Memory B cell (primary cell): ENCODE measurements around the gene CHMP3.
"Not testable (repeated sequence)": the region's sequence is repeated elsewhere in the genome, so short reads cannot be mapped to it uniquely, and the experiment has no call there.

Experiments
- ATAC-seq: fragments of 150-1000 bp; cut with Tn5 transposase; 2 replicates; pipeline ENCODE4 v1.10.0; 2021; ENCODE audit warnings: low read depth, mild to moderate bottlenecking, moderate library complexity
- DNase-seq, 2 donors: peaks; one replicate each; pipeline ENCODE4 v3.0.0; 2022; ENCODE audit warnings: low spot score in 2 of 2
- H3K27ac Mint-ChIP-seq: one replicate; pipeline ENCODE4 v1.8.0; 2022; ENCODE audit warnings: mild to moderate bottlenecking, moderate library complexity, mixed read lengths
- H3K27me3 Mint-ChIP-seq: one replicate; pipeline ENCODE4 v1.8.0; 2022; ENCODE audit warnings: mixed read lengths
- H3K36me3 Mint-ChIP-seq: one replicate; pipeline ENCODE4 v1.8.0; 2022; ENCODE audit warnings: mild to moderate bottlenecking, mixed read lengths
- H3K4me1 Mint-ChIP-seq: one replicate; pipeline ENCODE4 v1.8.0; 2022; ENCODE audit warnings: mixed read lengths
- H3K4me3 Mint-ChIP-seq: one replicate; pipeline ENCODE4 v1.8.0; 2022; ENCODE audit warnings: mild to moderate bottlenecking, moderate library complexity, mixed read lengths
- H3K9me3 Mint-ChIP-seq: one replicate; pipeline ENCODE4 v1.8.0; 2022; ENCODE audit warnings: mixed read lengths

Gene CHMP3

DNA sequence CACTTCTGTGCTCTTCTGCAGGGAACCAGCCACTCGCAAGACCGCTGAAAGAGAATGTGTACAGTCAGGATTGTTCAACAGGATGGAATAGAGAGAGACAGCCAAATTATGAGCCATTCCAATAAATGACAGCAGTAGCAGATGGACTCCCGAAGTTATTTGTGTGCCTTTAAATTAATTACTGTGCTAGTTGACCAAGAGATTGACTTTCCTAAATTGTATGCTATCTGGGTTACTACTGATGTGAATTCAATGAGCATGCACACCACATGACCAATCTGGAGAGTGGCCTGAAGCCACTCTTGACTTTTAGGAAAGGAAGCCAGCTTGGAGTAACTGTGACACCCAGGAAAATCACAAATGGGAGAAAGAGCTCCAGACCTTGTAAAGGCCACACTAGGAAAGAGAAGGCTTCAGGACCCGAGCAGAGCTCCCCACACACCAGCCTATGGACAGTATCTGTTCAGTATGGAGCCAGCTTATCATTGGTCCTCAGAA lies 52.8 kb downstream of the CHMP3 start:
- DNase-seq (no peak), ATAC-seq (no peak)
- Mint-ChIP-seq H3K4me3 (no peak overlapping the region), H3K9me3 (no peaks in the 10 kb centered on the region), H3K4me1 (peaks cover 2% of the 10 kb centered on the region), H3K36me3 (peaks cover 32% of the 10 kb centered on the region), H3K27me3 (no peaks in the 10 kb centered on the region), H3K27ac (peak overlapping the region; percentile 67)

DNA sequence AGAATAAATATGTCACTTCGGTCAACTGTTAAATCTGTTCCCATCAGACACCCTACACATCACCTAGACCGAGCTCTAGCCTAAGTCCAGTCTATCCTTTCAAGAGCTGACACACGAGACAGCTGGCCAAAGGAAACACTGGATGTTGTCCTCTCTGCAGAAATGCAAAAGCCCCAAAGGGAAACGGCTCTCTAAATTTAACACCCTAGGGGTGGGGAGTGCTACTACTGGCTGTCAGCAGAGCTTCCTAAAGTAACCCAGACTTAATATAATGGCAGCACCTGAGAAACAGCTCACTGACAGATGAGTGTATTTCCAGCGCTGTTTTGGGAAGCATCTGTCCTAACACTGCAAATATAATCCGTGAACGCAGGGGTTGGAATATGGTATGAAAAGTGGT lies 55.6 kb downstream of the CHMP3 start:
- no peaks in the 10 kb centered on the region for H3K27me3 Mint-ChIP-seq
- H3K4me3 Mint-ChIP-seq: no peak overlapping the region
- peaks cover 2% of the 10 kb centered on the region for H3K4me1 Mint-ChIP-seq
- H3K27ac Mint-ChIP-seq: no peak overlapping the region
- DNase-seq: no peak
- H3K9me3 Mint-ChIP-seq: peaks cover 4% of the 10 kb centered on the region
- no peak for ATAC-seq
- peaks cover 52% of the 10 kb centered on the region for H3K36me3 Mint-ChIP-seq

DNA sequence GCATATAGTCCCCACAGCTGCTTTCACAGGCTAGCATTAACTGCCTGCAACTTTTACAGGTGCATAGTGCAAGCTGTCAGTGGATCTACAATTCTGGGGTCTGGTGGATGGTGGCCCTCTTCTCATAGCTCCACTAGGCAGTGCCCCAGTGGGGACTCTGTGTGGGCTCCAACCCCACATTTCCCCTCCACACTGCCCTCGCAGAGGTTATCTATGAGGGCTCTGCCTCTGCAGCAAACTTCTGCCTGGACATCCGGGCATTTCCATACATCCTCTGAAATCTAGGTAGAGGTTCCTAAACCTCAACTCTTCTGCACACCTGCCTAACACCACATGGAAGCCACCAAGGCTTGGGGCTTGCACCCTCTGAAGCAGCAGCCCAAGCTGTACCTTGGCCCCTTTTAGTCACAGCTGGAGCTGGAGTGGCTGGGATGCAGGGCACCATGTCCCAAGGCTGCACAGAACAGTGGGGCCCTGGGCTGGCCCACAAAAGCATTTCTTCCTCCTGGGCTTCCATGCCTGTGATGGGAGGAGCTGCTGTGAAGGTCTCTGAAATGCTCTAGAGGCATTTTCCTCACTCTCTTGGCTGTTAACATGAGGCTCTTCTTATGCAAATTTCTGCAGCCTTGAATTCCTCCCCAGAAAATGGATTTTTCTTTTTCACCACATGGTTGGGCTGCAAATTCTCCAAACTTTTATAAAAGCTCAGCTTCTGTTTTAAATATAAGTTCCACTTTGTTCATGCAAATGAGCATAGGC lies 62.7 kb downstream of the CHMP3 start:
- H3K4me3 Mint-ChIP-seq: no peak overlapping the region
- peaks cover 17% of the 10 kb centered on the region for H3K9me3 Mint-ChIP-seq
- DNase-seq (no peak), ATAC-seq (no peak)
- peaks cover 2% of the 10 kb centered on the region for H3K4me1 Mint-ChIP-seq
- peaks cover 86% of the 10 kb centered on the region for H3K36me3 Mint-ChIP-seq
- no peaks in the 10 kb centered on the region for H3K27me3 Mint-ChIP-seq
- peak overlapping the region; percentile 41 for H3K27ac Mint-ChIP-seq

DNA sequence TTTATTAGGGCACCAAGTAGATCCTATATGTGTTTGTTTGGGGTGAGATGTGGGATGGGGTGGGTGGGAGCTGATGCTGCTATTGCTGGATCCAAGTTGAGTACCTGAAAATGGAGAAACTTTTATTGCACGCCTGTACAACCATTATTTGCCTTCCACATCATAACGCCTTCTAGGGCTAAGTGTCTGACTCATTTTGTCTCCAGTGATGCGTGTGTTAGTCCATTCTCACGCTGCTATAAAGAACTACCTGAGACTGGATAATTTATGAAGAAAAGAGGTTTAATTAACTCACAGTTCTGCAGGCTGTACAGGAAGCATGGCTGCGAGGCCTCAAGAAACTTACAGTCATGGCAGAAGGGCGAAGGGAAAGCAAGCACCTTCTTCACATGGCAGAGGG lies 63.9 kb downstream of the CHMP3 start:
- Mint-ChIP-seq H3K4me3 (no peak overlapping the region), H3K36me3 (peaks cover 89% of the 10 kb centered on the region), H3K27me3 (no peaks in the 10 kb centered on the region), H3K27ac (no peak overlapping the region), H3K9me3 (peaks cover 22% of the 10 kb centered on the region), H3K4me1 (peaks cover 2% of the 10 kb centered on the region)
- ATAC-seq (no peak), DNase-seq (no peak)

DNA sequence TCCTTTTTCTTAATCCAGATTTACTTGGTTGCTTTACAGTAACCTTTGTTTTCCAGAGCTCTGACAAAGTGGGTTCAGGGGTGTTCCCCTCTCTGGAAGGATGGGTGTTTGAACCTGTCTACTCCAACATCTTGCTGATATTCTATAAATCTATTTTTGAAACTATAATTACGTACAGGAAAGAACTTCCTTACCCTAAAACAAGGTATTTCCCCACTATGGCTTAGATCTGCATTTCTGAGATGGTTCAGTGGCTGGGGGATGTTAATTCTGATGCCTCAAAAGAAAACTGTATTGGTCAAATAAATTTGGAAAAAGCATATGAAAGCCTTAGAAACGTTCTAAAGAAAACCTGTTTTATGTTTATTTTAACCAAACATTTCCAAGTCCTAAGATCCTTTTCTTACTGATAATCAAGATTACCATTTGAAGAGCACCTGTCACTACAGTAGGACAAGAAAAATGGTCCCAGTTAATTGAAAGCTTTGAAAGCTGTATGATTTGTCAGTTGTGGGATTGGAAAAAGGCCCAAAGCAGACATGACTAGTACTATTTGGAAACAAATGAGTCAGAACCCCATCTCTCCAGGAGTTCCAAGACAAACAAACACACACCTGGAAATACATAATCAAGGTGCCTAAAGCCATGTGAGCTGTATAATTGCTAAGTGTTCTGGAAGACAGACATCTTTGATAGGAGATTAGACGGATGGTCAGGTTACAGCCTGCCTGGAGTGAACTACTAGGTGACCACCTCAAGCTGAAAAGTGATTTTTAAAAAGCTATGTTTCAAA lies 64.6 kb downstream of the CHMP3 start:
- ATAC-seq: peak; percentile 26
- no peak overlapping the region for H3K27ac Mint-ChIP-seq
- peaks cover 2% of the 10 kb centered on the region for H3K4me1 Mint-ChIP-seq
- peaks cover 22% of the 10 kb centered on the region for H3K9me3 Mint-ChIP-seq
- no peaks in the 10 kb centered on the region for H3K27me3 Mint-ChIP-seq
- H3K36me3 Mint-ChIP-seq: peaks cover 89% of the 10 kb centered on the region
- DNase-seq: no peak
- H3K4me3 Mint-ChIP-seq: no peak overlapping the region

GRCh38 chr2:86496391-86496790 lies 66.9 kb downstream of the CHMP3 start:
- H3K9me3 Mint-ChIP-seq: peaks cover 16% of the 10 kb centered on the region
- not testable (repeated sequence) for H3K4me1 Mint-ChIP-seq, ATAC-seq

GRCh38 chr2:86492048-86492453 lies 71.2 kb downstream of the CHMP3 start:
- Mint-ChIP-seq H3K36me3 (peaks cover 64% of the 10 kb centered on the region), H3K27ac (no peak overlapping the region), H3K4me3 (no peak overlapping the region), H3K9me3 (peaks cover 5% of the 10 kb centered on the region), H3K4me1 (no peaks in the 10 kb centered on the region), H3K27me3 (no peaks in the 10 kb centered on the region)
- DNase-seq (no peak), ATAC-seq (no peak)

More at GRCh38 chr2:86496391-86496790, 66.9 kb downstream of the CHMP3 start:
- DNase-seq, H3K27ac Mint-ChIP-seq, H3K27me3 Mint-ChIP-seq, H3K4me3 Mint-ChIP-seq: not testable (repeated sequence)
- peaks cover 79% of the 10 kb centered on the region for H3K36me3 Mint-ChIP-seq

- Mint-ChIP-seq H3K4me1 (no peaks in the 10 kb centered on the region), H3K9me3 (peaks cover 5% of the 10 kb centered on the region), H3K36me3 (peaks cover 63% of the 10 kb centered on the region), H3K27ac (peak overlapping the region; percentile 73), H3K4me3 (no peak overlapping the region), H3K27me3 (no peaks in the 10 kb centered on the region)
- no peak for DNase-seq
- no peak for ATAC-seq
These were observed 72.2 kb downstream of the CHMP3 start for GRCh38 chr2:86491088-86491487.

DNA sequence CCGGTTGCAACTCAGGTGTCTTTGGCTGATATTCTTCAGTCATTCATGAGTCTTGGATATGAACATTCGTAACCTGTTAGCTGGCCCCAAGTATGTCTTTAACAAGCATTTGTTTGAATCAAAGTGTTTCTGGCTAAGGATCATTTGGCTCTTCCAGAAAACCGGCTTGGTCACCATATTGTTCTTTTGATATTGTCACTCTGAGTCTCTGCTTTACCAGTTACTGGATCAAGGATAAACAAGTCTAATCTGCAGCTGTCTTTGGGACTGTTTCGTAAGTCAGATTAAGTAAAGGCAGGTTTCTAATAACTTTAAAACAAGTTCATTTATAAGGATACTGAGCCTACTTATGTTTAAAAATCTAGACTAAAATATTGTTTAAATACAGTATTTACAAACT lies 73.0 kb downstream of the CHMP3 start:
- no peak for ATAC-seq
- Mint-ChIP-seq H3K27ac (peak overlapping the region; percentile 73), H3K9me3 (peaks cover 5% of the 10 kb centered on the region), H3K36me3 (peaks cover 62% of the 10 kb centered on the region), H3K4me1 (no peaks in the 10 kb centered on the region), H3K27me3 (no peaks in the 10 kb centered on the region), H3K4me3 (no peak overlapping the region)
- no peak for DNase-seq

- H3K27ac Mint-ChIP-seq: peak overlapping the region; percentile 68
These were observed 73.7 kb downstream of the CHMP3 start for GRCh38 chr2:86489542-86489941.

GRCh38 chr2:86488561-86489250 lies 74.5 kb downstream of the CHMP3 start:
- Mint-ChIP-seq H3K27me3 (no peaks in the 10 kb centered on the region), H3K4me3 (no peak overlapping the region)
- ATAC-seq: no peak

More at GRCh38 chr2:86489542-86489941, 73.7 kb downstream of the CHMP3 start:
- no peaks in the 10 kb centered on the region for H3K27me3 Mint-ChIP-seq
- no peaks in the 10 kb centered on the region for H3K4me1 Mint-ChIP-seq
- DNase-seq (no peak), ATAC-seq (no peak)
- H3K9me3 Mint-ChIP-seq: peaks cover under 1% of the 10 kb centered on the region
- H3K36me3 Mint-ChIP-seq: peaks cover 62% of the 10 kb centered on the region
- no peak overlapping the region for H3K4me3 Mint-ChIP-seq

DNA sequence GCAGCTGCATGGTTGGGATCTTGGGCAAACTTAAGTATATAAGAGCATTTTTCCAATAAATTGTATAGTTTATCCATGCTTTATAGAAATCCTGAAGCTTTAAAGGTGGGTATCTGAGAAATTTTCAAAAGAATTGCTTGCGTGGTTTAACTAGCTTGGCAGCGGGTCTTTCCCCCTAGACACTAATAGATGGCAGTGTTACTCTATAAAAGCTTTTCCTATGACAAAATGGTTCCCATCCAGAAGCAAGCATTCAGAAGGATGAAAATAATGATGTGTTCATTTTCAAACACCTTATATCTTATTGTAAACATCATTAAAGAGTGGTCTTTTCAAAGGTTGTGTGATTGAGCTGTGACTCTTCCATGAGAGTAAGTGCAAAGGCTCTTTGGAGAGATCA lies 76.2 kb downstream of the CHMP3 start:
- peaks cover 60% of the 10 kb centered on the region for H3K36me3 Mint-ChIP-seq
- peak overlapping the region; percentile 60 for H3K27ac Mint-ChIP-seq
- DNase-seq (no peak), ATAC-seq (no peak)
- no peaks in the 10 kb centered on the region for H3K27me3 Mint-ChIP-seq
- no peaks in the 10 kb centered on the region for H3K4me1 Mint-ChIP-seq
- H3K9me3 Mint-ChIP-seq: no peaks in the 10 kb centered on the region
- H3K4me3 Mint-ChIP-seq: no peak overlapping the region

More at GRCh38 chr2:86488561-86489250, 74.5 kb downstream of the CHMP3 start:
- H3K36me3 Mint-ChIP-seq: peaks cover 63% of the 10 kb centered on the region
- no peak for DNase-seq
- H3K9me3 Mint-ChIP-seq: no peaks in the 10 kb centered on the region
- H3K4me1 Mint-ChIP-seq: no peaks in the 10 kb centered on the region
- no peak overlapping the region for H3K27ac Mint-ChIP-seq

- Mint-ChIP-seq H3K36me3 (peaks cover 54% of the 10 kb centered on the region), H3K4me1 (no peaks in the 10 kb centered on the region), H3K27me3 (no peaks in the 10 kb centered on the region), H3K27ac (peak overlapping the region; percentile 78), H3K4me3 (no peak overlapping the region), H3K9me3 (no peaks in the 10 kb centered on the region)
- no peak for ATAC-seq
- no peak for DNase-seq
These were observed 77.4 kb downstream of the CHMP3 start for GRCh38 chr2:86485802-86486201.

- H3K9me3 Mint-ChIP-seq: no peaks in the 10 kb centered on the region
- no peak for DNase-seq
- H3K4me3 Mint-ChIP-seq: no peak overlapping the region
- H3K36me3 Mint-ChIP-seq: peaks cover 55% of the 10 kb centered on the region
- no peaks in the 10 kb centered on the region for H3K4me1 Mint-ChIP-seq
- no peaks in the 10 kb centered on the region for H3K27me3 Mint-ChIP-seq
- ATAC-seq: no peak
- H3K27ac Mint-ChIP-seq: peak overlapping the region; percentile 78
These were observed 78.1 kb downstream of the CHMP3 start for GRCh38 chr2:86485103-86485502.
